ENCODE measurements around the gene SIRT7.

Gene SIRT7

DNA sequence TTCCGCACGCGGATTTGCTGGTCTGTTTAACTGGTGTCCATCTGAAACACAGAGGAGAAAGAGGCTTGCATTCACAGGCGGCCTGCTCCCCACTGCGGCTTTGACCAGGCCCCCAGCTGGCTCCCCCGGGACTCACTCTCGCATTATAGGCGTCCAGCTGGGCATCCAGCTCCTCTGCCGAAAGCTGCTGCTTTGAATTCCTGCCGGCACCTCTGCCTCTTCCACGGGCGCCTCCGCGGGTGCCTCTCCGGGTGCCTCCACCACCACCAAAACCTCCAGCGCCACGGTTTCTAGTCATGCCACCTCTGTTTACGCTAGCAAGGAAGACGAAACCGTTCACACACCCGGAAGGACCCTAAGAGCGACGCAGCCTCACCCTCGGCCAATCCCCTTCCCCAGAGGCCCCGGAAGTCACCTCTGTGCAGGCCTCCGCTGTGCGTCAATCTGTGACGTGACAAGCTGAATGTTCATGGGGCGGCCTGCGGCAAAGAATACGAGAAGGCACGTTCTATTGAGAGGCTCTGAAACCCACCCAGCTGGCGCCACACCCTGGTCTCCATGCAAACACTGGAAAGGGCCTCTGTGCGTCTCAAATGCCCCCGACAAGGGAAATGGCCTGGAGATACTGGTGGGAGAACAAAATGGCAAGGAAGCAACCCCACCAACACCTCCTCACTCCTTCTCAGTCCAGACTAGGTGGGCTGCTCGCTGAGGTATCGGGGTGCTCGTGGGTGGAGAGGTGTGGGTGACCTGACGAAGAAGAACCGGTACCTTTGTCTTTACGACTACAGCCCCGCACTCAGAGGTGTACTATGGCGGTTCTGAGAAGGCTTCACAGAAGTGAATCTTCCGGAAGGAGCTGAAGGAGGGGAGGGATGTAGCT lies 29.6 kb downstream of the SIRT7 start:
- no peaks in the 10 kb centered on the region; the same call in 1 of the 2 replicates for H4K20me1 ChIP-seq (ENCODE audit: insufficient read depth)
- no peak overlapping the region for H2AFZ ChIP-seq (ENCODE audit: low read depth)
- H3K79me2 ChIP-seq (ENCODE audit: insufficient read depth, low read depth): peaks cover 60% of the 10 kb centered on the region
- no peak overlapping the region for H3K27ac ChIP-seq
- H3K27me3 ChIP-seq (ENCODE audit: insufficient read depth, low read depth): no peaks in the 10 kb centered on the region
- H3K36me3 ChIP-seq (ENCODE audit: insufficient read depth): peaks cover 39% of the 10 kb centered on the region; the same call in 1 of the 2 replicates
- TF ChIP-seq, protein P1, sequence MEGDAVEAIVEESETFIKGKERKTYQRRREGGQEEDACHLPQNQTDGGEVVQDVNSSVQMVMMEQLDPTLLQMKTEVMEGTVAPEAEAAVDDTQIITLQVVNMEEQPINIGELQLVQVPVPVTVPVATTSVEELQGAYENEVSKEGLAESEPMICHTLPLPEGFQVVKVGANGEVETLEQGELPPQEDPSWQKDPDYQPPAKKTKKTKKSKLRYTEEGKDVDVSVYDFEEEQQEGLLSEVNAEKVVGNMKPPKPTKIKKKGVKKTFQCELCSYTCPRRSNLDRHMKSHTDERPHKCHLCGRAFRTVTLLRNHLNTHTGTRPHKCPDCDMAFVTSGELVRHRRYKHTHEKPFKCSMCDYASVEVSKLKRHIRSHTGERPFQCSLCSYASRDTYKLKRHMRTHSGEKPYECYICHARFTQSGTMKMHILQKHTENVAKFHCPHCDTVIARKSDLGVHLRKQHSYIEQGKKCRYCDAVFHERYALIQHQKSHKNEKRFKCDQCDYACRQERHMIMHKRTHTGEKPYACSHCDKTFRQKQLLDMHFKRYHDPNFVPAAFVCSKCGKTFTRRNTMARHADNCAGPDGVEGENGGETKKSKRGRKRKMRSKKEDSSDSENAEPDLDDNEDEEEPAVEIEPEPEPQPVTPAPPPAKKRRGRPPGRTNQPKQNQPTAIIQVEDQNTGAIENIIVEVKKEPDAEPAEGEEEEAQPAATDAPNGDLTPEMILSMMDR (conservative IDR thresholded peaks at IDR 0.05; ENCODE audit: low read depth, low read length): no peak
- no peak overlapping the region for H3K4me3 ChIP-seq (IDR thresholded peaks at IDR 0.05; ENCODE audit: insufficient read depth, low read depth, low read length)
- no peak overlapping the region for H3K4me2 ChIP-seq
- H3K4me1 ChIP-seq (ENCODE audit: low read depth, poor library complexity, severe bottlenecking): peaks cover 22% of the 10 kb centered on the region
- H3K9ac ChIP-seq: no peak overlapping the region

DNA sequence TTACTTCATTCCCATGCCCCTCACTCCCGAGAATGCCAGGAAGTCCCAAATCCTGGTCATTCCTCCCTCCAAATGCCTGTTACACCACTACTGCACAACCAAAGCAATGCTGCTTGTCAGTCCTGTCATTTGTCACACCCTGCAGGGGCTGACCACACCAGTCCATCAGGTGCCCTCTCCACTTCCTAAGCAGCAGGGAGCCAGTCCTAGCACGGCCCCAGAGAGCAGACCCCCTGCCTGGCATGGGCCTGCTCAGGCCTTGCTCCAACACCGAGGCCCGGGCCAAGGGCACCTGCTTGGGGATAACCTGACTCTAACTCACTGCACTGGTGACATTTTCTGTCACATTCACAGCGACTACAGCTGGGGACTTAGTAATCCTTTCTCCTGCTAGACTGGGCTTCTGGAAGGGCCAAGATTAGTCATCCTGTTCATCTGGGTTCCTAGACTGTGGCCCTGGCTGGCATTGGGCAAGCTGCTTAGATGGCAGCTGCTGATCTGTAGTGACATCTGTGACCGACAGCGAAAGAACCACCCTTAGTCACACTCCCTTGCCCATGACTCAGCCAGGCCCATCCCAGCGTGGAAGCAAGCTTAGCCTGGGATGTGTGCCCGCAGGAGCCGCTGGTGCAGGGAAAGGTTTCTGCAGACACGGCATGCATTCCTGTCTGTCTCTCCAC lies 32.0 kb downstream of the SIRT7 start:
- Histone ChIP-seq H2AFZ (ENCODE audit: low read depth) (no peak overlapping the region), H3K4me3 (IDR thresholded peaks at IDR 0.05; ENCODE audit: insufficient read depth, low read depth, low read length) (no peak overlapping the region), H3K79me2 (ENCODE audit: insufficient read depth, low read depth) (peaks cover 58% of the 10 kb centered on the region), H3K4me1 (ENCODE audit: low read depth, poor library complexity, severe bottlenecking) (peaks cover 15% of the 10 kb centered on the region), H3K9ac (no peak overlapping the region), H4K20me1 (ENCODE audit: insufficient read depth) (no peaks in the 10 kb centered on the region; the same call in 1 of the 2 replicates), H3K4me2 (no peak overlapping the region), H3K27ac (no peak overlapping the region), H3K27me3 (ENCODE audit: insufficient read depth, low read depth) (no peaks in the 10 kb centered on the region), H3K36me3 (ENCODE audit: insufficient read depth) (peaks cover 44% of the 10 kb centered on the region; the same call in 1 of the 2 replicates)
- TF ChIP-seq, protein P1 (conservative IDR thresholded peaks at IDR 0.05; ENCODE audit: low read depth, low read length): no peak

DNA sequence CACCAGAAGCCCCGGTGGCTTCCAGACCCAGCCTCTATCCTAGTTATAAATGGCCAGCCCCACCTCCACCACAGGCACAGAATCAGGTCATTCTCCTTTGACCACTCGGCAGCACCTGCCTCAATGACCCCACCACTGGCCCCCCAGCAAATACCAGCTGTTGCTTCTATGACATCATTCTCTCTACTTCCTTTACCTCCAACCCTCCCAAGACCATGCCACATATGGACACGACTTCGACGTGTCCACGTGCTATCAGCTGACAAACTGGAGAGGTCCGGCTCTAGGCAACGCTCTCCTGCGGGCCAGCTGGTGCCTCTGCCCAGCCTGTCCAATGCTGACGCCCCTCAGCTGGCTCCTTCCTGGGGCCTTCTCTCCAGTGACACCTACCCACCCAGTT lies 32.5 kb downstream of the SIRT7 start:
- TF ChIP-seq, protein P1 (conservative IDR thresholded peaks at IDR 0.05; ENCODE audit: low read depth, low read length): no peak
- Histone ChIP-seq H3K4me3 (IDR thresholded peaks at IDR 0.05; ENCODE audit: insufficient read depth, low read depth, low read length) (no peak overlapping the region), H2AFZ (ENCODE audit: low read depth) (no peak overlapping the region), H3K9ac (no peak overlapping the region), H3K27ac (no peak overlapping the region), H3K4me1 (ENCODE audit: low read depth, poor library complexity, severe bottlenecking) (peaks cover 15% of the 10 kb centered on the region), H3K36me3 (ENCODE audit: insufficient read depth) (peaks cover 47% of the 10 kb centered on the region; the same call in 1 of the 2 replicates), H3K4me2 (no peak overlapping the region), H4K20me1 (ENCODE audit: insufficient read depth) (no peaks in the 10 kb centered on the region; the same call in 1 of the 2 replicates), H3K27me3 (ENCODE audit: insufficient read depth, low read depth) (no peaks in the 10 kb centered on the region), H3K79me2 (ENCODE audit: insufficient read depth, low read depth) (peaks cover 52% of the 10 kb centered on the region)

DNA sequence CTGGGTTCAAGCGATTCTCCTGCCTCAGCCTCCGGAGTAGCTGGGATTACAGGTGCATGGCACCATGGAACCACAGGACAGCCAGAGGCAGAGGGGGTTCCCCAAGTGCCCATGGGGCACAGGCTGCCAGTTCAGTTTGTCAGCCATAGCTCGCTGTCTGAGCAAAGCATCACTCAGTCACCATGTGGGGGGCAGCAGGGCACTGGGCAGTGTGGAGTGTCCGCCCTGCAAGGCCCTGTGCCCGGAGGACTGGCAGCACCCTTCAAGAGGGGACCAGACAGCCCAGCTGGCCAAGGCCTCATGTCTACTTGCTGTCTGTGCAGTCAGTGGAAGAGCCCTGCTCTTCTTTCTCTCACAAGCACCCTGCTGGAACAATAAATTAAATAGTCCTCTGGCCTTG lies 33.0 kb downstream of the SIRT7 start:
- no peak overlapping the region for H2AFZ ChIP-seq (ENCODE audit: low read depth)
- no peak overlapping the region for H3K9ac ChIP-seq
- H3K4me1 ChIP-seq (ENCODE audit: low read depth, poor library complexity, severe bottlenecking): peaks cover 11% of the 10 kb centered on the region
- H4K20me1 ChIP-seq (ENCODE audit: insufficient read depth): no peaks in the 10 kb centered on the region
- peaks cover 47% of the 10 kb centered on the region; the same call in 1 of the 2 replicates for H3K36me3 ChIP-seq (ENCODE audit: insufficient read depth)
- TF ChIP-seq, protein P1 (conservative IDR thresholded peaks at IDR 0.05; ENCODE audit: low read depth, low read length): no peak
- no peak overlapping the region for H3K4me2 ChIP-seq
- no peak overlapping the region for H3K4me3 ChIP-seq (IDR thresholded peaks at IDR 0.05; ENCODE audit: insufficient read depth, low read depth, low read length)
- H3K27me3 ChIP-seq (ENCODE audit: insufficient read depth, low read depth): no peaks in the 10 kb centered on the region
- H3K79me2 ChIP-seq (ENCODE audit: insufficient read depth, low read depth): peaks cover 48% of the 10 kb centered on the region
- H3K27ac ChIP-seq: no peak overlapping the region

Measured in KMS-11 (cell line).